Measurements from ENCODE around the gene DHX36.

DHX36 gene

GRCh38 chr3:154247806-154248415, 76.4 kb downstream of the DHX36 start:
- H3K4me3 ChIP-seq (ENCODE audit: control insufficient read depth, low read depth, low read length): no peak overlapping the region
- DNase-seq (ENCODE audit: low read depth): no peak
- TF ChIP-seq CTCF (conservative IDR thresholded peaks at IDR 0.05; ENCODE audit: control insufficient read depth, insufficient read depth, low read depth, low read length): no peak

GRCh38 chr3:154244644-154245043, 79.6 kb downstream of the DHX36 start:
- no peak overlapping the region for H3K4me3 ChIP-seq (ENCODE audit: control insufficient read depth, low read depth, low read length)
- peak; percentile 83 for DNase-seq (ENCODE audit: low read depth)
- no peak for TF ChIP-seq CTCF (conservative IDR thresholded peaks at IDR 0.05; ENCODE audit: control insufficient read depth, insufficient read depth, low read depth, low read length)

GRCh38 chr3:154243353-154243752, 80.9 kb downstream of the DHX36 start:
- no peak for TF ChIP-seq CTCF (conservative IDR thresholded peaks at IDR 0.05; ENCODE audit: control insufficient read depth, insufficient read depth, low read depth, low read length)
- DNase-seq (ENCODE audit: low read depth): peak; percentile 81
- H3K4me3 ChIP-seq (ENCODE audit: control insufficient read depth, low read depth, low read length): no peak overlapping the region

- no peak for TF ChIP-seq CTCF (conservative IDR thresholded peaks at IDR 0.05; ENCODE audit: control insufficient read depth, insufficient read depth, low read depth, low read length)
- no peak overlapping the region for H3K4me3 ChIP-seq (ENCODE audit: control insufficient read depth, low read depth, low read length)
- no peak for DNase-seq (ENCODE audit: low read depth)
Measured at GRCh38 chr3:154242766-154243165, 81.5 kb downstream of the DHX36 start.

GRCh38 chr3:154241496-154241895, 82.8 kb downstream of the DHX36 start:
- no peak for DNase-seq (ENCODE audit: low read depth)
- no peak overlapping the region for H3K4me3 ChIP-seq (ENCODE audit: control insufficient read depth, low read depth, low read length)
- TF ChIP-seq CTCF (conservative IDR thresholded peaks at IDR 0.05; ENCODE audit: control insufficient read depth, insufficient read depth, low read depth, low read length): no peak

- DNase-seq (ENCODE audit: low read depth): no peak
- TF ChIP-seq CTCF (conservative IDR thresholded peaks at IDR 0.05; ENCODE audit: control insufficient read depth, insufficient read depth, low read depth, low read length): no peak
Measured at GRCh38 chr3:154240235-154240634, 84.1 kb downstream of the DHX36 start.

GRCh38 chr3:154236331-154236730, 88.0 kb downstream of the DHX36 start:
- no peak overlapping the region for H3K4me3 ChIP-seq (ENCODE audit: control insufficient read depth, low read depth, low read length)
- TF ChIP-seq CTCF (conservative IDR thresholded peaks at IDR 0.05; ENCODE audit: control insufficient read depth, insufficient read depth, low read depth, low read length): no peak
- DNase-seq (ENCODE audit: low read depth): no peak

More at GRCh38 chr3:154240235-154240634, 84.1 kb downstream of the DHX36 start:
- no peak overlapping the region for H3K4me3 ChIP-seq (ENCODE audit: control insufficient read depth, low read depth, low read length)

Data from fibroblast of mammary gland (primary cell).